GM18868 (cell line): ENCODE results near the gene ZBTB11.
"Not testable (repeated sequence)": the region's sequence is repeated elsewhere in the genome, so short reads cannot be mapped to it uniquely, and the experiment has no call there.

ENCODE experiments used
- ATAC-seq: cut with Tn5 transposase; IDR thresholded peaks from one replicate; pipeline ENCODE4 v1.9.1; 2021; ENCODE audit warnings: mild to moderate bottlenecking, moderate library complexity; ENCODE audit not compliant: unreplicated experiment

Gene ZBTB11

GRCh38 chr3:101691685-101692671, 15.0 kb upstream of the ZBTB11 start:
- not testable (repeated sequence) for ATAC-seq

DNA sequence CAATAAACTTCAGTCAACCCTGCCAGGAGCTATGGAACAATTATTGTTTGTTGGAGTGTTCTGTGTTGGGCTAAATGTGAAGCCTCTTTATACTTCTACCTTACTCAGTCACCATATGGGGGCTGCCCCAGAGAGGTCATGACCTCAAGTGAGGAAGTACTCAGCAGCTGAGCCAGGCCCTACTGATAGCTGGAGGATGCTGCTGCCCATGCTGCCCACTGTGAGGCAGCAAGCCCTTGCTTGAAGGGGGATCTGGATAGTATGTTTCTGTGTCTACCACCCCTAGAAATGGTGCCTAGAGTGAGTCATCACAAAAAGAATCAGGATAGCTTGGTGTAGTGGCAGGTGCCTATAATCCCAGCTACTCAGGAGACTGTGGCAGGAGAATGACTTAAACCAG, 14.0 kb upstream of the ZBTB11 start:
- ATAC-seq, result no peak

GRCh38 chr3:101689286-101689685, 12.4 kb upstream of the ZBTB11 start:
- ATAC-seq, result no peak

DNA sequence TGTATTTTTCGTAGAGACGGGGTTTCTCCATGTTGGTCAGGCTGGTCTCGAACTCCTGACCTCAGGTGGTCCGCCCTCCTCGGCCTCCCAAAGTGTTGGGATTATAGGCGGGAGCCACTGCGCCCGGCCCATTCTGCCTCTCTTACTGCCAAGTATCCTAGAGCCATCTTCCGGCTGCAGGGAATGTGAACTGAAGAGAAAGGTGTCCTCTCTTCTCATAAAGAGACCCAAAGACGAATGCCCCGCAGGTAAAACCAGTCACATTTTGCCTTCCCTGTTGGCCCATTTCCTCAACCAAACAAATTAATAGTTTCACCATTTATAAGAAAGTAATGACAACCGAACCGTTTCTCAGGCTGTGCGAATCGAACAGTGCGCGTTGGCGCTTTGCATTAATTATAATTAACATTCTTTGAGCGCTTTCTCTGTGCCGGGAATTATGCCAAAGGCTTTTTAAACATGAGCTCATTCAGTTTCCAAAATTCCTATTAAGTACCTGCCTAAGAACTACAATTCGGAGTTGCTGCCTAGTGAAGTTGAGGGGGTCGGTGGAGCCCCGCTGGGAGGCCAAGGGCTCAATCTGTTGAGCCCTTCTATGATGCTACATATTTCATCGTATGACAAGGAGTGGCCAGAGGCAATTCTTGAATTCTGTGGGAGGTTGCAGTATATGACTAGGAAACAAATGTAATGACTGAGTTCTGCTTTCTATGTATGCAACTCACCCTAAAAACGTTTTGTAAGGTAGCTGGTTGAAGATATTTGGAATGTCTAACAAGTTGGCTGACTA, 10.4 kb upstream of the ZBTB11 start:
- ATAC-seq, result no peak

- no peak for ATAC-seq
Measured at GRCh38 chr3:101685870-101686307, 9.0 kb upstream of the ZBTB11 start.

DNA sequence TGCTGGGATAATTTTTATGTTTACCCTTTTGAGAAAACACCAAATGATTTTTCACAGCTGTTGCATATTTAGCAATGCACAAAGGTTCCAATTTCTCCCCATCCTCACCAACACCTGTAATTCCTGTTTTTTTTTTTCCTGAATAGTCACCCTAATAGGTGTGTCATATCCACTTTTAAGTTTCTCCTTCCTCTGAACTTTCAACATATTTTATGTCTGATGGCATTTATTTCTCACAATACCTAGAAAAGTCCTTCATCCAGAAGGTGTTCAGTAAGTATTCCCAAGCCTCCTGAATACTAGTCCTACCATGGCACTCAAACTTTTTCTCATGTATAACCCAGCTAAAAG, 8.1 kb upstream of the ZBTB11 start:
- ATAC-seq, result no peak

- ATAC-seq, result no peak
Measured at GRCh38 chr3:101680466-101680865, 3.5 kb upstream of the ZBTB11 start.

DNA sequence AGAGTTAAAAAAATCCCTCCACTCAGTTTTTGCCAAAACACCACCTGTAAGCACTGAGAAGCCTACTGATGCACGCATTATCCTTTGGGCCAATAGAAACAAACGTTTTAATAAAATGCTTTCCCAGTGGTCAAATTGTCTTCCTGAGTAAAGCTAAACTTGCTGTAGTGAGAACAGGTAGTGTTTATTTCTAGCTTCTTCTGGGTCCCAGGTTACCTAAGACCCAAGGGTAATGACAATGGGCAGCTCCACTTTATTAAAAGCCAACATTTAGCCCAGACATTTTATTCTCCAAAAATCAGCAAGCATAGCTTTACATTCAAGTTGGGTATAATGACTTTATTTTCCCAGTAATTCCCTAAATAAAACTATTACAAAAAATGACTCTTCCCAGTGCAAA, 1.9 kb upstream of the ZBTB11 start:
- not testable (repeated sequence) for ATAC-seq

- no peak for ATAC-seq
Measured at GRCh38 chr3:101677436-101678286, 729 bp upstream of the ZBTB11 start.

- peak; percentile 85 for ATAC-seq
Measured at GRCh38 chr3:101676216-101676764, 642 bp downstream of the ZBTB11 start.

- no peak for ATAC-seq
Measured at GRCh38 chr3:101675709-101676215, 1.2 kb downstream of the ZBTB11 start.

GRCh38 chr3:101674518-101674917, 2.4 kb downstream of the ZBTB11 start:
- no peak for ATAC-seq

- ATAC-seq, result no peak
Measured at GRCh38 chr3:101673953-101674352, 3.0 kb downstream of the ZBTB11 start.

DNA sequence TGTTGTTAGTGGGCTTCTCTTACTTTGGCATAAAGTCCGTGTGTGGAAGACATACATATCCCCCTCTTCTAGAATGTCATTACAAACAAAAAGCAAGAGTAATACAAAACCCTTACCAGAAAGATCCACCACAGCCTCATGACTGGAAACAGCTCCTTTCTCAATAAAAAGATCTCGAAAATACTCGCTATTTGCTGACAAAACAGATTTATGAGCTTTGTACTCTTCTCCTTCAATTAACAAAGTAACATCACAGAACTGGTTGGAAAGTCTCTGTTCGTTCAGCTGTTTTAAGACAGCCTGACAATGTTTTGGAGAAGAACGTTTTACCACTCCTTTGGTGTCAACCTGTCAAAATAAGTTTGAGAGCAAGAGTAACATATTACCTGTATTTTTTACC, 5.9 kb downstream of the ZBTB11 start:
- no peak for ATAC-seq

GRCh38 chr3:101667844-101668243, 9.1 kb downstream of the ZBTB11 start:
- ATAC-seq, result no peak

GRCh38 chr3:101667331-101667730, 9.6 kb downstream of the ZBTB11 start:
- ATAC-seq, result peak; percentile 49

- peak; percentile 56 for ATAC-seq
Measured at GRCh38 chr3:101665851-101666250, 11.1 kb downstream of the ZBTB11 start.

DNA sequence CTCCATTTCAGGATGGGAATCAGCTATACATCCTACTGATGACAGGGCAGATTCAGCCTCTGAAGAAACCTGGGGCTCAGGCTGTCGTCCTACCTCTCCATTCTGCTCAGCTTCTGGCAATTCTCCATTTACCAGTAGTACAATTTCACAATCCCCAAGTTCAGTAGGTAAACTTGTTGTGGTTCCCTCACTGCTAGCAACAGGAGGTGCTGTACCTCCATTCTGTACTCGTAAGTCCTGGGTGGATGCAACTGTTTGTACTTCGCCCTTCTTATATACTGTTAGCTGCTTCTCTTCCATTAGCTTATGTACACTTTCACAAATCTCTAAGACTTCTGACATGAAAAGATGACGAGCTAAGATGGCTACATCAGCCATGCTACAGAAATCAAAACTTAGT, 11.6 kb downstream of the ZBTB11 start:
- no peak for ATAC-seq

DNA sequence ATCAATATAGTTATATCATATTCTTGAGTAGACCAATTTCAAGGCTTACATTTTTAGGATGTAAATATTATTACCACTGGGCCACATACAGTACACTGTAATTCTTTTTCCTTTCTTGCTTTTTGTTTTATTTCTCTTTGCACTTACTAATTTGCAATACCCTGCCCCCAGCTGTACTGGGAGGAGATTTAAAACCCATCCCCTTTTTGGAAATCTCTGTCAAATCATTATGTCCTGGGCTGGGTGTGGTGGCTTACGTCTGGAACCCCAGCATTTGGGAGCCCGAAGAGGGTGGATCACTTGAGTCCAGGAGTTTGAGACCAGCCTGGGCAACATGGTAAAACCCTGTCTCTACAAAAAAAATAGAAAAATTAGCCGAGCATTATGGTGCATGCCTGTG, 16.2 kb downstream of the ZBTB11 start:
- ATAC-seq, result no peak

GRCh38 chr3:101656651-101657050, 20.3 kb downstream of the ZBTB11 start:
- ATAC-seq, result no peak
